ENCODE results near the gene NAA60.
A peak's percentile ranks its signal among the peaks of the same experiment; 100 is the strongest.

Gene NAA60

DNA sequence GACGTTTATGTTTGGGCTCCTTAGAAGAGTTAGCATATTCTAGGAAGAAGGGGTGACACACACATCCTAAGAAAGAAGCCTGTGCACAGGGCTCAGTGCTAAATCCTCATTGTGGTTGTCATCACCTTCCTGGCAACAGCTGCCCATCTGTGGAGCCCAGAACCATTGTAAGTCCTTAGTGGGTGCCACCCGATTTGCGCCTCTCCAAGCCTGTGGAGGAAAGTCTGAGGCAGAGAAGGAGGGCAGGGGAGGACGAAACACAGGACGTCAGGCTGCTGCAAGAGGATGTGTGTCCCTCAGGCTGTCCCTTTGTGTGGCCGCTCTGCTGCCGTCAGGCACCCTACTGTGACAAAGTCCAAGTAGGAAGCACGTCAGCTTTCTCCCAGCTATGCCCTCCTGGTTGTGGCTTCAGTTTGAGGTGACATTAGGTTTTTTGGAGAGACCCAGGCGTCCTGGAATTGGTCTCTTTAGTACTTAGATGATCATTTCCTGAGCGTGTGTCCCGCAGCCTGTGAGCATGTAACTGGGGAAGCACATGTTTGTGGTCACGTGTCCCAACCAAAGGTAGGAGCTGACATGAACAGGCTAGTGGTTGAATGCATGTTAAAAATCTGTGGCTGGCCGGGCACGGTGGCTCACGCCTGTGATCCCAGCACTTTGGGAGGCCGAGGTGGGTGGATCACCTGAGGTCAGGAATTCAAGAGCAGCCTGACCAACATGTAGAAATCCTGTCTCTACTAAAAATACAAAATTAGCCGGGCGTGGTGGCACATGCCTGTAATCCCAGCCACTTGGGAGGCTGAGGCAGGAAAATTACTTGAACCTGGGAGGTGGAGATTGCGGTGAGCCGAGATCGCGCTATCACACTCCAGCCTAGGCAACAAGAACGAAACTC, 68.1 kb downstream of the NAA60 start:
- no peak for DNase-seq

DNA sequence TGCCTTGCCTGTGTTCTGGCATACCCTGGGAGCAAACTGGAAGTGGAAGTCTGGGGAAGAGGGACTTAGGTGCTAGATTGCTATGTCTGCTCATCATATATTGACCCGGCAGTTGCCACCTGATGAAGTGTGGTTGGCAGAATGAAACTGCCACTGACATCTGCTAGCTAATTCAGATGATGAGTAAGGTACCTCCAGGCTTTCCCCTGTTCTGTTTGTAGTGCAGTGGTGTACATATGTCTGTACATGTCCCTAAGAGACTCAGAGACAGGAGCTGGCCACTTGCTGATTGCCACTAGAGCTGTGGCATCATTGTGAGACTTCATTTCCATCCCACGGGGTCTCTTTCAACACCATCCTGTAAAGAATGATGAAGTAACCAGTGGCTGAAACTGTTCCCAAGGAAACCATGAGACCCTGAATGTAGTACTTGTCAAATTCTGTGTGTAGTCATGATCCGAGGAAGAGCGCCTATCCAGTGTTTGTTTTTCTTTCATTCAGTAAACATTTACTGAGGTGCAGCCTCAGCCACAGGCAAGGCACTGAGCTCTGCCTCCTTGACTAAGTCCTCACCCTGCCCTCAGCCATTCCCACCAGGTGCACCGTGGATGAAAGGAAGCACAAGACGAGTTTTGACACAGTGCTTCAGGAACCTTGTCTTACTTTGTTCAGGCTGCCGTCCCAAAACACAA, 70.6 kb downstream of the NAA60 start:
- DNase-seq: no peak

DNA sequence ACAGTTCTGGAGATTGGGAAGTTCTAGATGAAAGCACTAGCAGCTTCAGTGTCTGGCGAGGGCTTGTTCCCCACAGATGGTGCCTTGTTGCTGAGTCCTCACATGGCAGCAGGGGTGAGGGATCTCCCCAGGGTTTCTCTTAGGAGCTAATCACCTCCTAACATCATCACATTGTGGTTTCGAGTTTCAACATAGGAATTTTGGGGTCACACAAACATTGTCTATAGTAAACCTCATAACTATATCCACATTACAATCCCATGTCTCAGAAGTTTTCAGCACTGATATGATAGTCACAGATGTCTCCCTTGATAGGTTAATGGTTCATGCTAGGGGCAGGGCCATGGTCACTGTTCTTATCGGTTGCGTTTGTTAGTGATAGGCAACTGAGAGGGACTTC, 71.1 kb downstream of the NAA60 start:
- DNase-seq: no peak

DNA sequence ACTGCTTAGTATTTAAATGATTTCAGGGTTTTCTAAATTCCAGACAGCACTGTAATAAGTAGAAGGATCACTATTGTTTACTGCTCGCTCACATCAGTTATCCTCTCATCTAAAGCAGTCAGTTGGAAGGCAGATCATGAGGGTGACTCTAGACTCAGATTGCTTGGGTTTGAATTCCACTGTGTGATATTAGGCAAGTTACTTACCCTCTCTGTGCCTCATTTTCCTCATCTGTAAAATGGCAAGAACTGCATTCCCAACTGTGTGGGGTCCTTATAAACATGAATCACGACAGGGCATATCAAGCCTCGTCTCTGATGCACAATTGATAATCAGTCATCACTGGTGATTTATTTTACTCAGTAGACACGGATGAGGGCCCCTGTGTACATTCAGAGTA, 72.4 kb downstream of the NAA60 start:
- DNase-seq: no peak

DNA sequence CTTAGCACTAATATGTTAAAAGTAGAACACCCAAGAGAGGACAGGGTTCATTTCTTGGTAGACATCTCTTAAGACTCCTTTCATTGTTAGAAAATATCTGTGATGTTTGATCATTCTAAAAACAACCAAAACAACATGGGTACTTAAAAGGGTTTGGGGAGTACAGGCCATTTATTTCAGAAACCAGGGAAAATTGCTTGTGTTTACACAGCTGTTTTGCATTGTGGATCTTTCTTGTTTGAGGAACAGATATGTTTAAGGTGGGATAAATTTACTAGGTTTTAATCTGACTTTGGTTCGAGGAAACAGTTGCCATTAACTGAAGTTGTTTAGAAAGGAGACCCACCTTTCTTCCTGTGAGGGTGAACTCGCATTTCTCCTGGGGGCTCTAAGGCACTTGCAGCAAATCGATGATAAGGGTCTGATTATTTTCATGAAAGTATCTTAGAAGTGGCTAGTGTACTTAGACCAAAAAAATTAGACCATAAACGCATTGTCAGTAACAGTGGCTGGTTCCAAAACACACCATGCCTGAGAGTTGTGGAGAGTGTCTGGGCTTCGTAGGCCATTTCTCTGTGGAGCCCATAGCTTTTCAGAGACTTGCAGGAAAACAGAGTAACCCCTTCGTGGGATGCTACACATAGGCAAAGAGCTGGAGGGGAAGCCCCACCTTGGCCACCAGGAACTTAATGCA, 75.0 kb downstream of the NAA60 start:
- DNase-seq: no peak

DNA sequence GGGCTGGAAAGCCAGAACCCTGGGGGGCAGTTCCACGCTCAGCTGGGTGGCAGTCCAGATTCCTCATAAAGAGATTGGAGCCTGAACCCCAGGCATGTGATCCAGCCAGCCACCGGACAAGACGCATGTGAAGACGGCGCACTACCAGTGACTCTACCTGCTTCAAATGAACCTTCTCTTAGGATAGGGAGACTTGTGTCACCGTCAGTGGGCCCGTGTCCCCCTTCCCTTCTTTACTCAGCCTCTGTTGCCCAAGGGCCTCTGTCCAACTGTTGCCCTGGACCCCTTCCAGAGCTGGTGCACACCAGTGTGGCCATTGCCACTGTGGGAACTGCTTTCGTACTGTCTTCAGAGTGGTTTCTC, 75.5 kb downstream of the NAA60 start:
- no peak for DNase-seq

DNA sequence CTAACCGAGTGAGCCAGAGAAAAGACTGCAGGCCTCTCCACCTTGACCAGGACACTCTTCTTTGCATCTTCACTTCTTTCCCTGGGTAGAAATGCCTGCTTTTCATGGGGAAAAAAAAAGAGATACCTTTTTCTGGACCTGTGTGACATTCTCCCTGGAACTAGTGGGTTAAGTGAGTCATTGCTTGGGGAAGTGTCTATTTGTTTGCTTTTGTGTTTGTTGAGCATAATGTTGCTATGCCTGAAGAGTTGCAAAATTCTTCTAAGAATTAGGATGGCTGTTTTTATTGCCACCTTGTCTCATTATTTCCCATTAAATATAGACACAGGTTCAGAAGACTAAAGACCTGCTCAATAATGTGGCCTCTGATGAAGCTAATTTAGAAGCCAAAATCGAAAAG, 76.1 kb downstream of the NAA60 start:
- DNase-seq: no peak

DNA sequence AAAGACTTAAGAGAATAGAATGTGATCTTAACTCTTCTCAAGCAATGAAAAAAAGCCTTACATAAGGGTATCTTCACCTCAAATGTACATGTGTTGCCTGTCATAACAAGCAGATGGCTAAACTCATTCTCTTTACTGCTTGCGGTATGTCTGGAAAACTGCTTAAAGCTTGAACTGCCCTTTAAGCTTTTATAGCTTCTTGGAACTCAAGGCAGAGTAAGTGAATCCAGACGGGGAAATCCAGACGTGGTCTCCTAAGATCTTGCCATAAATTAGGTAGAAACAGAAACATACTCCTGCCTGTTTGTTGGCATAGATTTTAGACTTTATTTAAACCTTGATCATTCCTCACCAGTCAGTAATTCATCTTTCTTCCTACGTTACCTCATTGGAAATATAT, 76.9 kb downstream of the NAA60 start:
- DNase-seq: no peak

DNA sequence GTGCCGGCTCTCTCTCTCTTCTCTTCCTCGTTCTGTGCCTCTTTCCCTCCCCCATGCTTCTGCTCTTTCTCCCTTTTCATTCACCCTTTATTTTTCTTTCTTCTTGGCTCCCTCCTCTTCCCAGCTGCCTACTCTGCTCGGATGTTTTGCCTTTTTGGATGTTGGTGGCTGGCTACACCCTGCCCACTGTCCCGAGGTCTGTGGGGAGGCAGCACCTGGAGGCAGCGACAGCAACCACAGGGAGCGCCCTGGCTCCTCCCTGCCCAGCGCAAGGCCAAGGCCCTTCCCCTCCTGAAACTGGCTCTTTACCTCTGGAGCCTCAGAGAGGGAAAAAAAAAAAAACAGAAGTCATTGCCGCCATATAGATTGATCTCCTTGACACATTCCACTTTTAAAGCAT, 77.4 kb downstream of the NAA60 start:
- DNase-seq: no peak

DNA sequence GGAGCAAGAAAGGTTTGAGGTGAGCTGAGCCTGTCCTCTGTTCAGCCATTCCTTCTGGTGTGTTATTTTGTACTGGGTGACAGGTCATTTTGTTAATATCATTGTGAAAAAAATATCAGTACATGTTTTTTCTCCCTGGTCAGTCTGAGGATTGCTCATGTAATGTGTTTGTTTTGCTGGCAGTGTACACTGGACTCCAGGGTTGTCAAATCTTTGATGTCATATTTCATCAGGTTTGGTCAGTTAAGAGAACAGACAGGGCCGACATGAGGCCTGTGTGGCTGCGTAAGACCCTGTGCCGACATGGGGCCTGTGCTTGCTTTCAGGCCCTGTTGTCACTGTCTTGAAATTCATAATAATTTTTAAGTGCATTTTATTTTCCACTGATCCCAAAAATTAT, 79.8 kb downstream of the NAA60 start:
- DNase-seq: no peak

DNA sequence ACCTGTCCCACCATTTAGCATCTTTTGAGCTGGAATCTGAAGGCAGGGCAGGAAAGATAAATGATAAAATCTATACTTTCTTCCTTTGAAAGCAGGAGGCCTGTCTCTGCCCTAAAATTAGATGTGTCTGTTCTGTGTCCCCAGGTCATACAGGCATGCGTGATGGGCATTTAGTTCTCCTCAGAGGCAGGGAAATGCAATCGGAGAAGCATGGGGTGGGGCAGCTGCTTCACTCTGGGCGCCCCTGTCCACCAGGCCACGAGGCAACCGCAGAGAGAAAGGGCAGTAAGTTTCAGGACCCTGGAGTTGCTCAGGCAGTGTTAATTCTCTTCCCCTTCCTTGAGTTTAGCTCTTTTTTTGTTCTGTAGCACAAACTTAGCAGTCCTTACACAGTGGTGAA, 82.5 kb downstream of the NAA60 start:
- no peak for DNase-seq

DNA sequence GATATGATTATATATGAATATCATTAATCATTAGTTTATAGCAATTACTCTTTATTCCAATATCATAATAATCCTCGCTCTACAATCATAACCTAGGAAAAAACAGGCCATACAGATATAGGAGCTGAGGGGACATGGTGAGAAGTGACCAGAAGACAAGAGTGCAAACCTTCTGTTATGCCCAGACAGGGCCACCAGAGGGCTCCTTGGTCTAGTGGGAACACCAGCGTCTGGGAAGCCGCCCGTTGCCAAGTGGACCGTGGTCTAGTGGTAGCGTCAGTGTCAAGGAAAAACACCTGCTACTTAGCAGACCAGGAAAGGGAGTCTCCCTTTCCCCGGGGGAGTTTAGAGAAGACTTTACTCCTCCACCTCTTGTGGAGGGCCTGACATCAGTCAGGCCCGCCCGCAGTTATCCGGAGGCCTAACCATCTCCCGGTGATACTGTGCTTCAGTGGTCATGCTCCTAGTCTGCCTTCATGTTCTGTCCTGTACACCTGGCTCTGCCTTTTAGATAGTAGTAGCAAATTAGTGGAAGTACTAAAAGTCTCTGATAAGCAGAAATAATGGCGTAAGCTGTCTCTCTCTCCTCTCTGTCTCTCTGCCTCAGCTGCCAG, 83.8 kb downstream of the NAA60 start:
- DNase-seq: peak; percentile 40

DNA sequence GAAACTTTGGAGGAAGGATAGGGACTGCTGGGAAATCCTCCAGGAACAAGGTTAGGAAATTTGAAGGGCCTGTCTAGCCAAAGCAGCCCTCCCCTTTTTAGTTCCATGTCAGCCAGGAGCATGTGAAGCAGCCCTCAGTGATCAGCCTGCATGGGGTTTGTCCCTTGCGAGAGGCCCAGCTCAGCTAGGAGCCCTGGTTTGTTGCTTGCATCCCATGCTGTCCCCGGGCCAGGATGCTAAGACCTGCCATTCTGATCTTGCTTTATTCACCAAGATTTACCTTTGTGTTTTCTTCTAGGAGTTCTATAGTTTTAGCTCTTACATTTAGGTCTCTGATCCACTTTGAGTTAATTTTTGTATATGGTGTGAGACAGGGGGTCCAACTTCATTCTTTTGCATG, 84.9 kb downstream of the NAA60 start:
- DNase-seq: no peak

DNA sequence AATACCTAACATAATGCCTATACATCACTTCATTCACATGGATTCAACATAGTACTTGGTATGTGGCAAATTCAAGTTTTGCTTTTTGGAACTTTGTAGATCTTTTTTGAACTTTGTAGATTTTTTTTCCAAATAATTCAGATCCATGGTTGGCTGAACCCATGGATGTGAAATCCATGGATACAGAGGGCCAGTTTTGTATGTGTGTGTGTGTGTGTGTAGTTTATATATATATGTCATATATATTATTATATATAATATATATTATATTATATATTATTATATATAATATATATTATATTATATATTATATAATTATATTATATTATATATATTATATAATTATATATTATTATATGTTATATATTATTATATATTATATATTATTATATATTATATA, 85.7 kb downstream of the NAA60 start:
- DNase-seq: no peak

DNA sequence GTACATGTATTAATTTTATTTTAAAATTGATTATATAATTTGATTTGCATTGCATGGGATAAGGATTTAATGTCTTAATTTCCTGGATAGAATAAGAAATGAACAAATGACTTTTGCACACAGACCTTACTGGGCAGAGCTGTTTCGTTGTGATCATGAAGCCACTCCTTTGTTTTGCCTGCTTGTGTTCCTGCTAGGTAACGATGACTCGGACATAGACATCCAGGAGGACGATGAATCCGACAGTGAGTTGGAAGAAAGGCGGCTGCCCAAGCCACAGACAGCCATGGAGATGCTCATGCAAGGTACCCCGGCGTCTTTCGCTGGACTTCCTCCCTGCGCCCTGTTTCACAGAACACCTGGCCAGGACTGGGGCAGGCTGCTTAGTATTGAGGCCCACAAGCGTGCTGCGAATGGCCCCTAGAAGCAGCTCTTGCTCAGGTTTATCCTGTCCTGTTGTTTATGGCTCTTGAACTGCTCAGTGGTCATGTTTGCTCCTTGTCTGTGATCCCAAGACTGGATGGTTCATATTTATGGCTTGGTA, 87.0 kb downstream of the NAA60 start:
- DNase-seq: no peak

DNA sequence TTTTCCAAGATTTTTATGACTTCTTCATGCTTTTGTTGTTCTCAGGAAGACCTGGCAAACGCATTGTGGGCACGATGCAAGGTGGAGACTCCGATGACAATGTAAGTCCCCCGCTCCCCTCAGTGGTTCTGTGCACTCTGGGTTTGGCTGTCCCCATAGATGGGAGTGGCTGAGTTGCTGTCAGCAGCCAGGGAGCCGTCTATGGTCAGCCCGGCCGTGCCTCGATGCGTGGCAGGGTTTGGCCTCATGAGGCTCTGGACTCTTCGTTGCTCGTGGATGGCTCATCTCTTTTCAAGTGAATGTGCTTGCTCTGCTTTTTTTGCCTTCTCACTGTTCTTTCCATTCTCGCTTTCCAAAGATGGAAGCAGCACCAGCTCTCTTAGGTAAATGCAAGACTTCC, 89.3 kb downstream of the NAA60 start:
- no peak for DNase-seq

DNA sequence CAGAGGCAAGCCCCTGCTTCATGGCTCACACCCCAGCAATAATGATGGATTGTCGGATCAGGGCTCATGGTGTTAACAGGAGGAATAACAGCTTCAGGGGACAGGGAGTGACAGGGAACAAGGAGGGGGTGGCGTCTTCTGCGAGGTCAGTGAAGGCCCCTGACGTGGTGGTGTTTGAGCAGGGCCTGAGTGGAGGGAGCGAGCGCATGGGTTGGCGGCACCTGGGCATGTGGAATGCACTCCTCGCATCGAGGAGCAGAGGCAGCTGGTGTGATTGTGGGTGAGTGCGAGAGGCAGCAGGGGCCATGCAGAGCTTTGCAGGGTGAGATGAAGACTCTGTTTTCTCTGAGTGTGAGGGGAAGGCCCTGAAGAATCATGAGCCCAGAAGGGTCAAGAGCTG, 90.6 kb downstream of the NAA60 start:
- DNase-seq: no peak

DNA sequence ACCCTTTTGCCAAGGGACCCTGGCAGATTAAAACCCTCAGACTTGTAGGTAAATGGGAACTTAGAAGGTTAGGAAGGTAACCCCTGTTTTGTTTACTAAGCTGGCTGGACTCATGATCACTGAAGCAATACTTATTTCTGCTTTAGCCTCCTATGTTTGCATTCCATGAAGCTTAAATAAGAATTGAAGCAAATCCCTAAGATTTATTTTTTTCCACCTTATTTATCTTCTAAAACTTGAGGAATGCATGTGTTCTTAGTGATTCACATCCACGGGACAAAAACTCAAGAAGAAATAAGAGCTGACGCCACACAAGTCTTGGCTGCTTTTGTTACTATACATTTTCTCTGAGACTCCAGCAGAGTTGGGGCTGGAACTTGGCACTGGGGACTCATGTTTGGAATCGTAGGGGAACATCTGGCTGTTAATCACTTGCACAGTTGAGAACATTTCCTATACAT, 92.8 kb downstream of the NAA60 start:
- DNase-seq: no peak

Measured in NCI-H2171 treated with DMSO at 0.1 percent for 48 hours (cell line).